Loucy (cell line): ENCODE data around the gene DPF3.

Experiments used
- EZH2phosphoT487 ChIP-seq: fragments of 200-600 bp; IDR thresholded peaks from 2 replicates; pipeline ENCODE4 v1.6.1; 2018; ENCODE audit warnings: antibody characterized with exemption, mild to moderate bottlenecking, moderate library complexity, borderline replicate concordance
- TF ChIP-seq, protein P1 (sequence below): fragments of 200-600 bp; sonication (generic); conservative IDR thresholded peaks from 2 replicates; pipeline ENCODE4 v1.5.1; 2014; ENCODE audit warnings: mild to moderate bottlenecking, antibody characterized with exemption, low read length

DNA sequence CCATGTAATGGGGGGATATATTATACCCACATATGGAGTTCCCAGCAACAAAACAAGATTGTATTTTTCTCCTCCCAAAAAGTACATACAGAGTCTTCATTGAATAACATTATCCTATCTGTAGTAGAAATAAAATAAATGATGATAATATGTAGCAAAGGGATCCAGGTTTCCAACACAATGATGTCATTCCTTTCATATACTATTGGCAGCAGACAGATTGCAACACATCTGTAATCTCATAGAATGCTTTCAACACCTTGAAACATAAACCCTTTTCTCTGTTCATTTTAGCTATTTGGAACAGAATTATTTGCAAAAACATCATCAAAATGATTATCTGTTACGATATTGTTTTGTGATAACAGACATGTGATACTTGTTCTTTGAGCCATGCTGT, 317.6 kb downstream of the DPF3 start:
- TF ChIP-seq, protein P1, sequence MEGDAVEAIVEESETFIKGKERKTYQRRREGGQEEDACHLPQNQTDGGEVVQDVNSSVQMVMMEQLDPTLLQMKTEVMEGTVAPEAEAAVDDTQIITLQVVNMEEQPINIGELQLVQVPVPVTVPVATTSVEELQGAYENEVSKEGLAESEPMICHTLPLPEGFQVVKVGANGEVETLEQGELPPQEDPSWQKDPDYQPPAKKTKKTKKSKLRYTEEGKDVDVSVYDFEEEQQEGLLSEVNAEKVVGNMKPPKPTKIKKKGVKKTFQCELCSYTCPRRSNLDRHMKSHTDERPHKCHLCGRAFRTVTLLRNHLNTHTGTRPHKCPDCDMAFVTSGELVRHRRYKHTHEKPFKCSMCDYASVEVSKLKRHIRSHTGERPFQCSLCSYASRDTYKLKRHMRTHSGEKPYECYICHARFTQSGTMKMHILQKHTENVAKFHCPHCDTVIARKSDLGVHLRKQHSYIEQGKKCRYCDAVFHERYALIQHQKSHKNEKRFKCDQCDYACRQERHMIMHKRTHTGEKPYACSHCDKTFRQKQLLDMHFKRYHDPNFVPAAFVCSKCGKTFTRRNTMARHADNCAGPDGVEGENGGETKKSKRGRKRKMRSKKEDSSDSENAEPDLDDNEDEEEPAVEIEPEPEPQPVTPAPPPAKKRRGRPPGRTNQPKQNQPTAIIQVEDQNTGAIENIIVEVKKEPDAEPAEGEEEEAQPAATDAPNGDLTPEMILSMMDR, result no peak
- TF ChIP-seq EZH2phosphoT487, result no peak
